Skeletal muscle satellite cell (primary cell): ENCODE results near the gene DPP10. TPM values are rescaled to one million over a fixed set of nuclear protein-coding genes. Genes with fewer than 3 reads are reported as not detected.
"Not testable (repeated sequence)": the region's sequence is repeated elsewhere in the genome, so short reads cannot be mapped to it uniquely, and the experiment has no call there.

Experiments
- H3K27me3 ChIP-seq: 2 replicates; pipeline ENCODE4 v1.7.0; 2013; ENCODE audit warnings: low read length; ENCODE audit not compliant: control insufficient read depth, insufficient read depth
- H3K36me3 ChIP-seq: 2 replicates; pipeline ENCODE4 v1.7.0; 2013; ENCODE audit warnings: mild to moderate bottlenecking, control low read depth, low read length; ENCODE audit not compliant: insufficient read depth
- H3K4me1 ChIP-seq: 2 replicates; pipeline ENCODE4 v1.7.0; 2013; ENCODE audit warnings: low read length; ENCODE audit not compliant: control insufficient read depth, insufficient read depth
- H3K4me2 ChIP-seq: 2 replicates; pipeline ENCODE4 v1.7.0; 2013; ENCODE audit warnings: mild to moderate bottlenecking, low read length
- H3K4me3 ChIP-seq: 2 replicates; pipeline ENCODE4 v1.7.0; 2013; ENCODE audit warnings: low read length
- H3K9ac ChIP-seq: 2 replicates; pipeline ENCODE4 v1.7.0; 2013; ENCODE audit warnings: mild to moderate bottlenecking, low read depth, low read length, moderate library complexity
- H3K9me3 ChIP-seq: replicated peaks from 2 replicates; pipeline ENCODE4 v1.7.0; 2013; ENCODE audit warnings: mild to moderate bottlenecking, control low read depth, low read length
- total RNA-seq: library from RNA; depleted of rRNA; stranded (reverse); fragments of >200 nt; gene quantifications from 2 replicates; pipeline ENCODE4 v1.2.3, GENCODE V29; 2012; rRNA removed

The DPP10 gene
- total RNA-seq, result not detected in 2 replicates

- H3K4me2 ChIP-seq, result no peak within 1 kb of the TSS
- H3K9ac ChIP-seq, result no peak within 1 kb of the TSS
- no peaks in the 10 kb centered on the region for H3K36me3 ChIP-seq
- no peak within 1 kb of the TSS for H3K4me3 ChIP-seq
- no peaks in the 10 kb centered on the region for H3K4me1 ChIP-seq
- H3K9me3 ChIP-seq, result peaks cover 2% of the 10 kb centered on the region
- H3K27me3 ChIP-seq, result no peaks in the 10 kb centered on the region
These were observed at the start of gene DPP10 for GRCh38 chr2:114442510-114442909. Gene DPP10 (plus strand): TSS chr2:114442641.

GRCh38 chr2:114400890-114401289 lies 41.6 kb upstream of the DPP10 start:
- H3K4me2 ChIP-seq, result no peak overlapping the region
- no peaks in the 10 kb centered on the region for H3K4me1 ChIP-seq
- H3K9me3 ChIP-seq, result peaks cover 4% of the 10 kb centered on the region
- H3K4me3 ChIP-seq, result no peak overlapping the region
- H3K27me3 ChIP-seq, result no peaks in the 10 kb centered on the region
- H3K9ac ChIP-seq, result no peak overlapping the region
- no peaks in the 10 kb centered on the region for H3K36me3 ChIP-seq

- H3K27me3 ChIP-seq, result no peaks in the 10 kb centered on the region
- H3K36me3 ChIP-seq, result no peaks in the 10 kb centered on the region
- H3K9me3 ChIP-seq, result peaks cover 4% of the 10 kb centered on the region
These were observed 37.0 kb upstream of the DPP10 start for GRCh38 chr2:114405247-114406116.

GRCh38 chr2:114406347-114406746 lies 36.1 kb upstream of the DPP10 start:
- H3K4me3 ChIP-seq, result no peak overlapping the region
- no peaks in the 10 kb centered on the region for H3K27me3 ChIP-seq
- no peaks in the 10 kb centered on the region for H3K36me3 ChIP-seq
- no peak overlapping the region for H3K9ac ChIP-seq
- H3K9me3 ChIP-seq, result peaks cover 4% of the 10 kb centered on the region
- no peaks in the 10 kb centered on the region for H3K4me1 ChIP-seq
- no peak overlapping the region for H3K4me2 ChIP-seq

More at GRCh38 chr2:114405247-114406116, 37.0 kb upstream of the DPP10 start:
- Histone ChIP-seq H3K4me3 (no peak overlapping the region), H3K9ac (no peak overlapping the region), H3K4me2 (no peak overlapping the region), H3K4me1 (no peaks in the 10 kb centered on the region)

GRCh38 chr2:114407353-114407752 lies 35.1 kb upstream of the DPP10 start:
- not testable (repeated sequence) for H3K4me1 ChIP-seq, H3K4me3 ChIP-seq, H3K9ac ChIP-seq, H3K9me3 ChIP-seq, H3K36me3 ChIP-seq, H3K4me2 ChIP-seq, H3K27me3 ChIP-seq

GRCh38 chr2:114421781-114422180 lies 20.7 kb upstream of the DPP10 start:
- Histone ChIP-seq H3K9me3 (peaks cover 3% of the 10 kb centered on the region), H3K4me2 (no peak overlapping the region), H3K9ac (no peak overlapping the region), H3K4me3 (no peak overlapping the region), H3K36me3 (no peaks in the 10 kb centered on the region), H3K4me1 (no peaks in the 10 kb centered on the region), H3K27me3 (no peaks in the 10 kb centered on the region)

- no peaks in the 10 kb centered on the region for H3K27me3 ChIP-seq
- H3K36me3 ChIP-seq, result no peaks in the 10 kb centered on the region
- H3K9me3 ChIP-seq, result no peaks in the 10 kb centered on the region
- H3K4me1 ChIP-seq, result no peaks in the 10 kb centered on the region
- H3K4me2 ChIP-seq, result no peak overlapping the region
- H3K4me3 ChIP-seq, result no peak overlapping the region
- no peak overlapping the region for H3K9ac ChIP-seq
These were observed 17.7 kb upstream of the DPP10 start for GRCh38 chr2:114424699-114425098.

- Histone ChIP-seq H3K36me3 (no peaks in the 10 kb centered on the region), H3K27me3 (no peaks in the 10 kb centered on the region), H3K4me1 (no peaks in the 10 kb centered on the region), H3K9ac (no peak overlapping the region), H3K4me2 (no peak overlapping the region), H3K4me3 (no peak overlapping the region), H3K9me3 (no peaks in the 10 kb centered on the region)
These were observed 15.7 kb upstream of the DPP10 start for GRCh38 chr2:114426756-114427155.

GRCh38 chr2:114436329-114436728 lies 6.1 kb upstream of the DPP10 start:
- Histone ChIP-seq H3K27me3 (no peaks in the 10 kb centered on the region), H3K9me3 (peaks cover 8% of the 10 kb centered on the region), H3K36me3 (no peaks in the 10 kb centered on the region), H3K9ac (no peak overlapping the region), H3K4me3 (no peak overlapping the region), H3K4me2 (no peak overlapping the region), H3K4me1 (no peaks in the 10 kb centered on the region)

GRCh38 chr2:114446571-114446970 lies 4.1 kb downstream of the DPP10 start:
- Histone ChIP-seq H3K4me2 (no peak overlapping the region), H3K4me3 (no peak overlapping the region), H3K27me3 (no peaks in the 10 kb centered on the region), H3K9me3 (peaks cover 4% of the 10 kb centered on the region), H3K36me3 (no peaks in the 10 kb centered on the region), H3K9ac (no peak overlapping the region), H3K4me1 (no peaks in the 10 kb centered on the region)

GRCh38 chr2:114450639-114451038 lies 8.2 kb downstream of the DPP10 start:
- H3K4me3 ChIP-seq, result no peak overlapping the region
- no peaks in the 10 kb centered on the region for H3K27me3 ChIP-seq

GRCh38 chr2:114456566-114456965 lies 14.1 kb downstream of the DPP10 start:
- Histone ChIP-seq H3K36me3 (no peaks in the 10 kb centered on the region), H3K4me3 (no peak overlapping the region), H3K9me3 (peaks cover 8% of the 10 kb centered on the region), H3K4me2 (no peak overlapping the region), H3K27me3 (no peaks in the 10 kb centered on the region), H3K9ac (no peak overlapping the region), H3K4me1 (no peaks in the 10 kb centered on the region)

More at GRCh38 chr2:114450639-114451038, 8.2 kb downstream of the DPP10 start:
- Histone ChIP-seq H3K4me2 (no peak overlapping the region), H3K4me1 (no peaks in the 10 kb centered on the region), H3K36me3 (no peaks in the 10 kb centered on the region), H3K9me3 (peaks cover 9% of the 10 kb centered on the region), H3K9ac (no peak overlapping the region)
